Gastroesophageal sphincter (tissue), 3 donors: ENCODE measurements around the gene NHS.

Experiments
- CTCF ChIP-seq, 4 experiments: fragments of 200-600 bp in 2 of 4; fragments of 450-650 bp in 2 of 4; sonication (generic) in 1 of 4; IDR thresholded peaks; one replicate each; pipeline ENCODE4 v1.5.1; 2017 to 2019; ENCODE audit warnings: antibody characterized with exemption in 4 of 4, mild to moderate bottlenecking in 2 of 4, moderate library complexity in 2 of 4
- EP300 ChIP-seq: sonication (generic); formaldehyde crosslinking; IDR thresholded peaks from one replicate; pipeline ENCODE4 v1.6.1; 2017; ENCODE audit warnings: antibody characterized with exemption, mild to moderate bottlenecking

- no peak for TF ChIP-seq CTCF (IDR thresholded peaks at IDR 0.05)
- TF ChIP-seq EP300, result no peak
These were observed 156.5 kb downstream of the NHS start for GRCh38 chrX:17531500-17531899.
